AG09319 (cell line): ENCODE results near the gene RBM28.

Source experiments
- DNase-seq: peaks from one replicate; pipeline ENCODE4 v3.0.0-alpha.2; 2010; ENCODE audit warnings: low read depth; ENCODE audit errors: extremely low read depth
- TF ChIP-seq, protein P1 (sequence below): IDR thresholded peaks from 2 replicates; pipeline ENCODE4 v1.5.1; 2011; ENCODE audit warnings: low read depth, mild to moderate bottlenecking, inconsistent platforms, low read length, moderate library complexity

Gene RBM28

DNA sequence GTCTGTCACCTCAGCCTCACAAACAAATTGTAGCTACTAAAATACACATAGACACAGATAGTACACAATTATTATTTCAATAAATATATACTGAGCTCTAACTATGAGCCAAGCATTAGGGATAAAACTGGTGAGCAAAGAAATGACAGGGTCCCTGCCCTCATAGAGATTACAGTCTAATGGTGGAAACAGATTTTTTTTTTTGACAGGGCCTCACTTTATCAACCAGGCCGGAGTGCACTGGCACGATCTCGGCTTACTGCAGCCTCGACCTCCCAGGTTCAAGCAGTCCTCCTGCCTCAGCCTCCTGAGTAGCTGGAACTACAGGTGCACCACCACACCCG is 695 bp upstream of the RBM28 start:
- TF ChIP-seq, protein P1, sequence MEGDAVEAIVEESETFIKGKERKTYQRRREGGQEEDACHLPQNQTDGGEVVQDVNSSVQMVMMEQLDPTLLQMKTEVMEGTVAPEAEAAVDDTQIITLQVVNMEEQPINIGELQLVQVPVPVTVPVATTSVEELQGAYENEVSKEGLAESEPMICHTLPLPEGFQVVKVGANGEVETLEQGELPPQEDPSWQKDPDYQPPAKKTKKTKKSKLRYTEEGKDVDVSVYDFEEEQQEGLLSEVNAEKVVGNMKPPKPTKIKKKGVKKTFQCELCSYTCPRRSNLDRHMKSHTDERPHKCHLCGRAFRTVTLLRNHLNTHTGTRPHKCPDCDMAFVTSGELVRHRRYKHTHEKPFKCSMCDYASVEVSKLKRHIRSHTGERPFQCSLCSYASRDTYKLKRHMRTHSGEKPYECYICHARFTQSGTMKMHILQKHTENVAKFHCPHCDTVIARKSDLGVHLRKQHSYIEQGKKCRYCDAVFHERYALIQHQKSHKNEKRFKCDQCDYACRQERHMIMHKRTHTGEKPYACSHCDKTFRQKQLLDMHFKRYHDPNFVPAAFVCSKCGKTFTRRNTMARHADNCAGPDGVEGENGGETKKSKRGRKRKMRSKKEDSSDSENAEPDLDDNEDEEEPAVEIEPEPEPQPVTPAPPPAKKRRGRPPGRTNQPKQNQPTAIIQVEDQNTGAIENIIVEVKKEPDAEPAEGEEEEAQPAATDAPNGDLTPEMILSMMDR = no peak
- no peak for DNase-seq

DNA sequence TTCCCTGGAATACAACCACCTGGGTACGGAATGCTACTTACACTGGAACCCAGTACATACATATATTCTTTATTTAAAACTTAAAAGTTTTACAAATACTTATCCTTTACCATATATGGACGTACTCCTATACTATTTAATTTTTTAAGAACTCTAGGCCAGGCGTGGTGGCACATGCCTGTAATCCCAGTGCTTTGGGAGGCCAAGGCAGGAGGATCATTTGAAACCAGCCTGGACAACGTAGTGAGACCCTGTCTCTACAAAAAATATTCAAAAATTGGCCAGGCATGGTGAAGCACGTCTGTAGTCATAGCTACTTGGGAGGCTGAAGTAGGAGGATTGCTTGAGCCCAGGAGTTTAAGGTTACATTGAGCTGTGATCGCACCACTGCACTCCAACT is 2.0 kb downstream of the RBM28 start:
- TF ChIP-seq, protein P1 = no peak
- DNase-seq = no peak

DNA sequence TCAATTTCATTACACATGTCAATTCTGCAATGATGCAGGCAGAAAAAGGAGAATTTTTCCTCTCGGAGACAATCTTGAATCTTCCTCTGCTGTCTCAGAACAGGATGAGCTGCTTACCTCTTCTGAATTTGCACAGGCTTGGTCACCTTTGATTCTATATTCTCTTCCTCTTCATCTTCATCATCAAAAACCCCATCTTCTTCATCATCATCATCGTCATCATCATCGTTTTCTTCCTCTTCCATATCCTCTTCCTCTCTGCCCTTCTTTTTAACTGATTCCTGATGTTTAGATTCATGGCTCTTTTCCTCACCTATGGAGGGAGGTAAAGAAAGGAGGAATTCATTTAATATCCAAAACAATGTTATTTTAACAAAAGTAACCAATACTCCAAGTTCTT is 8.0 kb downstream of the RBM28 start:
- DNase-seq = no peak
- TF ChIP-seq, protein P1 = no peak

DNA sequence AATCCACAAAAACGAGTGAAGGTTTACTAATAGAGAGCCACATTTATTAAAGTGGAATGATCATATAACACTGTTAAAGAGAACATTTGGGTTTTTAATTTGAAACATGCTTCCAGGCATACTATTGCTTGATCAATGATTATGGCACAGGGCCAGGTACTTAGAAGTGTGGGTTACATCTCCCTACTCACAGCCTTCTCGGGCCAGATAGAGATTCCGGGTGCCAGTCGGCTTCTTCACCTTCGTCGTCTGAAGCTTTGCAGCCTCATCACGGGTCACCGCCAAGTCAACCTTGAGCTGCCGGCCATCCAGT is 19.4 kb downstream of the RBM28 start:
- TF ChIP-seq, protein P1 = no peak
- no peak for DNase-seq

DNA sequence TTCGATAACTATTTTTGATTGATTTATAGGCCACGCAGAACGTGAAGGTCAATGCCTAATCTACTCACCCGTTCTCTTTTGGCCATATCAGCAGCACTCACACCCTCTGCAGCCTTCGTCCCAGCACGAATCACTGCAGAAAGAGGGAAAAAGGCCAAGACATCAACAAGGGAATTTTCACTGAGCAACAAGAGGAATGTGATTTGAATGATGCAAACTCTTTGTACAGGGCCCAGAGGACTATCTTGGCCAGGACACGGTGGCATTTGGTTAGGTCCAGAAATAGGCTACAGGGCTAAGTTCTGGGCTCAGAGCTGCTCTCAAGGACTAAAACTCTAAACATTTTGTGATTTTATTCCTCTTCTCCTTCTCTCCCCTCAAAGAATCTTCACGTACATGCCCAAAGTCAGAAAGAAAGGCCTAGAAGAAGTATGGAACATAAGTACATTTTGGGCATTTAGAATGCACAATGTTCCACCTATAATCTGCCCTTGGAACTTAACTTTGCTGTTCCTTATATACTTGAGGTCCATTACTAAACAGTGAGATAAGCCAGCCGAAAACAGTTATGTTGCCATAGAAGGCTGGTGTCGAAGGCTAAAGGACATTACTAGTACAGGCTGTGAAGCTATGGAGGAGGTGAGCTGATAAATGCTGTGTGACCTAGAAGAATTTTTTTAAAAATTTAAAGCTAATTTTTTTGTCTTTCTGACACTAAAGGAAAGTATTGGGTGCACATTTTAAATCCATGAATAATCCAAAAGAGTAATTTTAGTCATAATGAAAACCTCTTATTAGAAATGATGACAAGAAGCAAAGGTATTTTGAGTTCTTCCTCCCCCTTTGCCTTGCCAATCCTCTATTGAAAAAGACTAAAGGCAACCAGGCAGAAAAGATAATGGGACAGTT is 20.0 kb downstream of the RBM28 start:
- DNase-seq = no peak
- TF ChIP-seq, protein P1 = no peak

DNA sequence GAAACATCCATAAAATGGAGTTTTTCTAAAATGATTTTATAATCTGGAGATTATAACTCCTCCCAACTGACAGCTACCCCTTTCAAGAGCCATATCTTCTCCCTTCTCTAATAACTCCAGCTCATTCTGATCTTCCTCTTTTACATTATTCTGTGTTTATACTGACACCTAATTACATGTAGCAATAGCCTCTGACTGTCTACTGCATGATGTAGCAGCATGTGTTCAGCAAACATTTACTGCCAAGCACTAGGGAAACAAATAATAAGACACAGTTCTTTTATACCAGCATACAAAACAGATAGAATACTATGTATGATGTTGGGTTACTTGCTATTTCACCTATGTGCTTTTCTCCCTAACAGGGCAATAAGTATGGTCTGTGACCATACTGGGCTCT is 20.7 kb downstream of the RBM28 start:
- DNase-seq = no peak
- TF ChIP-seq, protein P1 = no peak

DNA sequence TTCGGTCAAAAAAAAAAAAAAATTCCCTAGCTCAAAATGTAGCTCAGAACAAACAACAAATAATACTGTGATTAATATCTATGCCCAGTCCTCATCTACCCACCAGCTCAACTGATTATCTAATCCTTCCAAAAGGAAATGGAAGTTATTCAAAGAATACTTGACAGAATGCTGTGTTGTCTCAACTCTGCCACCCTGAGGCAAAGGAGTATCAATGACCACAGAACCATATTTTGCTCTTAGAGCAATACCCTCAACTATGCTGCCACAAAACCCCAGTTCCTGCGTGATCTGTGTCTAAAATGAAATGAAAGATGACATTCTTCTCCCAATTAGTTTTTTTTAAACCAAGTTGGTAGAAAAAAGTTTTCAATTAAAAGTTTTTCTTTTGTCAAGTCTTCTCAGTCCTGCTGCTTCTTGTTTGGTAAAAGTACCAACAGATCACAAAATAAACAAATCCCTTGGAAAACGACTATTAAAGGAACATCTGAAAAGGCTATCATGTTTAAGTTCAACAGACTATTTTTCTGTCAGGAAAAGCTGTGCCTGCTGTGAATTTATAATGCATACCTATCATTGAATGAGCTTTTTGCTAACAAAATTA is 21.6 kb downstream of the RBM28 start:
- DNase-seq = no peak
- TF ChIP-seq, protein P1 = peak; percentile 64
